ENCODE measurements around the gene CLSTN2. TPM values are rescaled to one million over a fixed set of nuclear protein-coding genes. Genes with fewer than 3 reads are reported as not detected.

CLSTN2 gene
- total RNA-seq, 1 experiment from 2014 or later: 0.02 TPM

GRCh38 chr3:140199743-140200142 is 264.8 kb downstream of the CLSTN2 start:
- H3K9me2 ChIP-seq (ENCODE audit: insufficient read depth): no peaks in the 10 kb centered on the region
- DNase-seq (ENCODE audit: low read depth, low spot score) (no peak), ATAC-seq (no peak)
- RAD21 ChIA-PET (ENCODE audit: low non-redundant PET in 1 of 2, low total read pairs in 2 of 2, uncharacterized antibody in 2 of 2, unreplicated experiment in 2 of 2): no interaction called here
- no peaks in the 10 kb centered on the region for H3K36me3 ChIP-seq (ENCODE audit: control insufficient read depth in 1 of 2, insufficient read depth in 2 of 2, low read length in 2 of 2)
- no TSS peak for BruUV-seq (replicated peaks)
- CTCF ChIA-PET: no interaction called here
- H3K27me3 ChIP-seq (ENCODE audit: insufficient read depth, low read length): peaks cover 13% of the 10 kb centered on the region; the same call in 1 of the 2 replicates
- H3K27ac ChIP-seq (ENCODE audit: low read depth, low read length): no peak overlapping the region
- H3K4me3 ChIP-seq (replicated peaks in 1 of 2; ENCODE audit: low read depth in 1 of 2, low read length in 2 of 2): no peak overlapping the region
- no peak for TF ChIP-seq ELF1 (IDR thresholded peaks at IDR 0.05; ENCODE audit: borderline replicate concordance, low read depth)
- no peak for TF ChIP-seq ATF3 (IDR thresholded peaks at IDR 0.05)
- no peak for TF ChIP-seq POLR2A (IDR thresholded peaks at IDR 0.05; ENCODE audit: borderline replicate concordance, extremely low read depth, insufficient read depth, insufficient read length)
- no peak for TF ChIP-seq EZH2phosphoT487 (IDR thresholded peaks at IDR 0.05; ENCODE audit: borderline replicate concordance)
- TF ChIP-seq CTCF (IDR thresholded peaks at IDR 0.05 in 2 of 3, conservative IDR thresholded peaks at IDR 0.05 in 1 of 3; ENCODE audit: borderline replicate concordance in 1 of 3, insufficient read depth in 1 of 3, low read depth in 2 of 3, low read length in 2 of 3): no peak
- no peak for TF ChIP-seq EGR1 (IDR thresholded peaks at IDR 0.05; ENCODE audit: low read depth)
- TF ChIP-seq SRF (IDR thresholded peaks at IDR 0.05; ENCODE audit: low read depth): no peak
- no peaks in the 10 kb centered on the region for H3K9me3 ChIP-seq (ENCODE audit: control insufficient read depth in 1 of 2, insufficient read depth in 1 of 2, low read depth in 1 of 2, low read length in 2 of 2)
- POLR2A ChIA-PET: no interaction called here
- intact Hi-C loops (cut with micrococcal nuclease): no loop called here
- no peak overlapping the region for H2AFZ ChIP-seq (ENCODE audit: low read depth, low read length, poor library complexity, severe bottlenecking)
- no peaks in the 10 kb centered on the region for H3K79me2 ChIP-seq (ENCODE audit: insufficient read depth, low read length)
- no peaks in the 10 kb centered on the region for H3K4me1 ChIP-seq (ENCODE audit: control insufficient read depth in 1 of 2, insufficient read depth in 2 of 2, low read length in 2 of 2)
- no peaks in the 10 kb centered on the region for H4K20me1 ChIP-seq (ENCODE audit: insufficient read depth)
- no peak overlapping the region for H3K4me2 ChIP-seq (ENCODE audit: low read length)
- H3K9ac ChIP-seq (ENCODE audit: low read length): no peak overlapping the region

GRCh38 chr3:140203510-140203909 is 268.5 kb downstream of the CLSTN2 start:
- no peaks in the 10 kb centered on the region for H3K79me2 ChIP-seq (ENCODE audit: insufficient read depth, low read length)
- no peak overlapping the region for H3K27ac ChIP-seq (ENCODE audit: low read depth, low read length)
- no peak overlapping the region for H2AFZ ChIP-seq (ENCODE audit: low read depth, low read length, poor library complexity, severe bottlenecking)
- CTCF ChIA-PET: no interaction called here
- H3K27me3 ChIP-seq (ENCODE audit: insufficient read depth, low read length): peaks cover 17% of the 10 kb centered on the region; the same call in 1 of the 2 replicates
- H4K20me1 ChIP-seq (ENCODE audit: insufficient read depth): no peaks in the 10 kb centered on the region
- H3K4me3 ChIP-seq (replicated peaks in 1 of 2; ENCODE audit: low read depth in 1 of 2, low read length in 2 of 2): no peak overlapping the region
- no peaks in the 10 kb centered on the region for H3K4me1 ChIP-seq (ENCODE audit: control insufficient read depth in 1 of 2, insufficient read depth in 2 of 2, low read length in 2 of 2)
- no peak overlapping the region for H3K4me2 ChIP-seq (ENCODE audit: low read length)
- BruUV-seq (replicated peaks): no TSS peak
- no peaks in the 10 kb centered on the region for H3K36me3 ChIP-seq (ENCODE audit: control insufficient read depth in 1 of 2, insufficient read depth in 2 of 2, low read length in 2 of 2)
- H3K9me3 ChIP-seq (ENCODE audit: control insufficient read depth in 1 of 2, insufficient read depth in 1 of 2, low read depth in 1 of 2, low read length in 2 of 2): no peaks in the 10 kb centered on the region
- H3K9me2 ChIP-seq (ENCODE audit: insufficient read depth): no peaks in the 10 kb centered on the region
- intact Hi-C loops (cut with micrococcal nuclease): no loop called here
- RAD21 ChIA-PET (ENCODE audit: low non-redundant PET in 1 of 2, low total read pairs in 2 of 2, uncharacterized antibody in 2 of 2, unreplicated experiment in 2 of 2): no interaction called here
- ATAC-seq (no peak), DNase-seq (ENCODE audit: low read depth, low spot score) (no peak)
- POLR2A ChIA-PET: no interaction called here
- no peak overlapping the region for H3K9ac ChIP-seq (ENCODE audit: low read length)
- TF ChIP-seq EZH2phosphoT487 (IDR thresholded peaks at IDR 0.05; ENCODE audit: borderline replicate concordance): no peak
- no peak for TF ChIP-seq CBX3 (IDR thresholded peaks at IDR 0.05; ENCODE audit: low read depth)
- TF ChIP-seq POLR2A (IDR thresholded peaks at IDR 0.05; ENCODE audit: borderline replicate concordance, extremely low read depth, insufficient read depth, insufficient read length): no peak
- TF ChIP-seq CTCF (IDR thresholded peaks at IDR 0.05 in 2 of 3, conservative IDR thresholded peaks at IDR 0.05 in 1 of 3; ENCODE audit: borderline replicate concordance in 1 of 3, insufficient read depth in 1 of 3, low read depth in 2 of 3, low read length in 2 of 3): no peak
- no peak for TF ChIP-seq MAX (IDR thresholded peaks at IDR 0.05)
- no peak for TF ChIP-seq POLR2AphosphoS5 (IDR thresholded peaks at IDR 0.05; ENCODE audit: low read depth, low read length)
- TF ChIP-seq ZBTB33 (IDR thresholded peaks at IDR 0.05; ENCODE audit: extremely low read depth, insufficient replicate concordance, low read length): no peak
- TF ChIP-seq ELF1 (IDR thresholded peaks at IDR 0.05; ENCODE audit: borderline replicate concordance, low read depth): no peak
- no peak for TF ChIP-seq ATF3 (IDR thresholded peaks at IDR 0.05)
- no peak for TF ChIP-seq JUND (IDR thresholded peaks at IDR 0.05)

All from HCT116 (cell line).